Measurements from ENCODE around the gene PLEKHM2. TPM values are rescaled to one million over a fixed set of nuclear protein-coding genes. Genes with fewer than 3 reads are reported as not detected.

Gene PLEKHM2
- total RNA-seq, 1 donor from 2014 or later: 52.1 TPM

GRCh38 chr1:15705184-15705566, 21.1 kb downstream of the PLEKHM2 start:
- no peak for DNase-seq (ENCODE audit: low read depth)
- Histone ChIP-seq H3K36me3 (ENCODE audit: control insufficient read depth, insufficient read depth, low read length) (no peaks in the 10 kb centered on the region), H3K27me3 (ENCODE audit: control insufficient read depth, insufficient read depth, low read length) (no peaks in the 10 kb centered on the region), H3K4me3 (ENCODE audit: low read depth, low read length) (no peak overlapping the region)
- TF ChIP-seq CTCF (IDR thresholded peaks at IDR 0.05; ENCODE audit: insufficient read depth, low read length, poor library complexity, severe bottlenecking): no peak

- H3K27me3 ChIP-seq (ENCODE audit: control insufficient read depth, insufficient read depth, low read length): no peaks in the 10 kb centered on the region
- H3K4me3 ChIP-seq (ENCODE audit: low read depth, low read length): no peak overlapping the region
- no peak for TF ChIP-seq CTCF (IDR thresholded peaks at IDR 0.05; ENCODE audit: insufficient read depth, low read length, poor library complexity, severe bottlenecking)
- H3K36me3 ChIP-seq (ENCODE audit: control insufficient read depth, insufficient read depth, low read length): no peaks in the 10 kb centered on the region
- DNase-seq (ENCODE audit: low read depth): no peak
Observed at GRCh38 chr1:15706751-15707150, 22.6 kb downstream of the PLEKHM2 start.

GRCh38 chr1:15707239-15707925, 23.3 kb downstream of the PLEKHM2 start:
- Histone ChIP-seq H3K4me3 (ENCODE audit: low read depth, low read length) (no peak overlapping the region), H3K36me3 (ENCODE audit: control insufficient read depth, insufficient read depth, low read length) (no peaks in the 10 kb centered on the region), H3K27me3 (ENCODE audit: control insufficient read depth, insufficient read depth, low read length) (no peaks in the 10 kb centered on the region)
- DNase-seq (ENCODE audit: low read depth): no peak
- TF ChIP-seq CTCF (IDR thresholded peaks at IDR 0.05; ENCODE audit: insufficient read depth, low read length, poor library complexity, severe bottlenecking): no peak

GRCh38 chr1:15708486-15709137, 24.5 kb downstream of the PLEKHM2 start:
- no peak for TF ChIP-seq CTCF (IDR thresholded peaks at IDR 0.05; ENCODE audit: insufficient read depth, low read length, poor library complexity, severe bottlenecking)
- Histone ChIP-seq H3K4me3 (ENCODE audit: low read depth, low read length) (no peak overlapping the region), H3K27me3 (ENCODE audit: control insufficient read depth, insufficient read depth, low read length) (no peaks in the 10 kb centered on the region), H3K36me3 (ENCODE audit: control insufficient read depth, insufficient read depth, low read length) (no peaks in the 10 kb centered on the region)
- DNase-seq (ENCODE audit: low read depth): no peak

- Histone ChIP-seq H3K36me3 (ENCODE audit: control insufficient read depth, insufficient read depth, low read length) (no peaks in the 10 kb centered on the region), H3K4me3 (ENCODE audit: low read depth, low read length) (no peak overlapping the region), H3K27me3 (ENCODE audit: control insufficient read depth, insufficient read depth, low read length) (no peaks in the 10 kb centered on the region)
- TF ChIP-seq CTCF (IDR thresholded peaks at IDR 0.05; ENCODE audit: insufficient read depth, low read length, poor library complexity, severe bottlenecking): no peak
- no peak for DNase-seq (ENCODE audit: low read depth)
Observed at GRCh38 chr1:15709226-15709625, 25.1 kb downstream of the PLEKHM2 start.
